ENCODE data around the gene ATP4B. TPM values are rescaled to one million over a fixed set of nuclear protein-coding genes. Genes with fewer than 3 reads are reported as not detected.

Gene ATP4B
- total and polyA plus RNA-seq, 4 donors: not detected

DNA sequence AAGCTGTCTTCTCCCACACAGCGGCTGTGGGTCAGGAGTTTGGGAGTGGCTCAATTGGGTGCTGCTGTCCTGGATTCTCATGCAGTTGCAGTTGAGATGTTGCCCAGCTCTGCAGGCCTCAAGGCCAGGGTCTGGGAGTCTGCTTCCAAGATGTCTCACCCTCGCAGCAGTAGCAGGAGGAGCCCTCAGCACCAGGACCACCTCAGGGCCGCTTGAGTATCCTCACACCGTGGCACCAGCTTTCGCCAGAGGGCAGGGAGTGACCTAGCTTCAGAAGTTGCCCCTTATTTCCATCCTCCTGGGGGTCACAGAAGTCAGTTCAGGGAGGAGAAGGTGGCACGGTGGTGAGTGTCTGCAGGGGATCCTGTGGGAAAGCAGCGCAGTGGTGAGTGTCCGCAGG is 52.5 kb downstream of the ATP4B start:
- Histone ChIP-seq H3K9me3 (ENCODE audit: control insufficient read depth in 4 of 4, insufficient read depth in 3 of 4, low read length in 3 of 4) (peaks cover 0 to 3% (median 0%) of the 10 kb centered on the region in 4 donors), H3K27ac (ENCODE audit: low read depth in 1 of 2, low read length in 1 of 2) (no peak overlapping the region), H3K36me3 (ENCODE audit: control insufficient read depth in 4 of 4, insufficient read depth in 4 of 4, low read length in 4 of 4) (peaks cover 0 to 6% (median 3%) of the 10 kb centered on the region in 4 donors), H3K4me1 (ENCODE audit: control insufficient read depth in 5 of 5, insufficient read depth in 5 of 5, low read length in 5 of 5) (peaks cover 0 to 8% (median 0%) of the 10 kb centered on the region in 5 donors), H3K9ac (ENCODE audit: insufficient read depth in 1 of 2, low read length in 2 of 2) (no peak overlapping the region), H3K27me3 (ENCODE audit: control insufficient read depth in 3 of 3, insufficient read depth in 3 of 3, low read length in 2 of 3) (no peaks in the 10 kb centered on the region), H3K4me3 (no peak overlapping the region)
- 94 to 98% methylated on average over 8 of the region's 8 CpGs for WGBS, 2 donors
- DNase-seq: no peak
- no peak for ATAC-seq (ENCODE audit: insufficient read depth, low FRiP score)
- TF ChIP-seq, protein P1, sequence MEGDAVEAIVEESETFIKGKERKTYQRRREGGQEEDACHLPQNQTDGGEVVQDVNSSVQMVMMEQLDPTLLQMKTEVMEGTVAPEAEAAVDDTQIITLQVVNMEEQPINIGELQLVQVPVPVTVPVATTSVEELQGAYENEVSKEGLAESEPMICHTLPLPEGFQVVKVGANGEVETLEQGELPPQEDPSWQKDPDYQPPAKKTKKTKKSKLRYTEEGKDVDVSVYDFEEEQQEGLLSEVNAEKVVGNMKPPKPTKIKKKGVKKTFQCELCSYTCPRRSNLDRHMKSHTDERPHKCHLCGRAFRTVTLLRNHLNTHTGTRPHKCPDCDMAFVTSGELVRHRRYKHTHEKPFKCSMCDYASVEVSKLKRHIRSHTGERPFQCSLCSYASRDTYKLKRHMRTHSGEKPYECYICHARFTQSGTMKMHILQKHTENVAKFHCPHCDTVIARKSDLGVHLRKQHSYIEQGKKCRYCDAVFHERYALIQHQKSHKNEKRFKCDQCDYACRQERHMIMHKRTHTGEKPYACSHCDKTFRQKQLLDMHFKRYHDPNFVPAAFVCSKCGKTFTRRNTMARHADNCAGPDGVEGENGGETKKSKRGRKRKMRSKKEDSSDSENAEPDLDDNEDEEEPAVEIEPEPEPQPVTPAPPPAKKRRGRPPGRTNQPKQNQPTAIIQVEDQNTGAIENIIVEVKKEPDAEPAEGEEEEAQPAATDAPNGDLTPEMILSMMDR (IDR thresholded peaks at IDR 0.05; ENCODE audit: control extremely low read depth, extremely low read depth): no peak

DNA sequence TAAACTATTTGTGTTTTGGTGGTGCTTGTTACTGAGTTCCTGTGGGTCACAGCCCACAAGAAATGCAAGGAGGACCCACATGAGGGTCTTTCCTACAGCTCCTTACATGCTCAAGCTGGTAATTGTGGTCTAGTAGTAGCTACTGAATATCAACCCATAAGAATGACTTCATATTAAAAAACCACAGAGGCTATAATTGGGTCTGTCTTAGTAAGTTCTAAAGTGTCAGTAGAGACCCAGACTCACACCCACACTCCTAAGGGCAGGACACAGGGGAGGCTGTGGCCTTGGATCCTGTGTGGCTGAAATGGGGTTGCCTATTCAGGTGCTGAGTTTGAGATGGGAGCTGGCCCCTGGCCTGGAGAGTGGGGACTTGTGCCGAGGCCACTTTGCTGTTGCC is 53.8 kb downstream of the ATP4B start:
- Histone ChIP-seq H3K4me1 (ENCODE audit: control insufficient read depth in 5 of 5, insufficient read depth in 5 of 5, low read length in 5 of 5) (peaks cover 0 to 8% (median 0%) of the 10 kb centered on the region in 5 donors), H3K27me3 (ENCODE audit: control insufficient read depth in 3 of 3, insufficient read depth in 3 of 3, low read length in 2 of 3) (no peaks in the 10 kb centered on the region), H3K9me3 (ENCODE audit: control insufficient read depth in 4 of 4, insufficient read depth in 3 of 4, low read length in 3 of 4) (peaks cover 0 to 7% (median 0%) of the 10 kb centered on the region in 4 donors), H3K27ac (ENCODE audit: low read depth in 1 of 2, low read length in 1 of 2) (no peak overlapping the region), H3K36me3 (ENCODE audit: control insufficient read depth in 4 of 4, insufficient read depth in 4 of 4, low read length in 4 of 4) (peaks cover 0 to 17% (median 5%) of the 10 kb centered on the region in 4 donors), H3K9ac (ENCODE audit: insufficient read depth in 1 of 2, low read length in 2 of 2) (no peak overlapping the region), H3K4me3 (no peak overlapping the region)
- TF ChIP-seq, protein P1 (IDR thresholded peaks at IDR 0.05; ENCODE audit: control extremely low read depth, extremely low read depth): no peak
- DNase-seq (no peak), ATAC-seq (ENCODE audit: insufficient read depth, low FRiP score) (no peak)
- WGBS, 2 donors: 65 to 94% methylated on average over 1 of the region's 1 CpG

DNA sequence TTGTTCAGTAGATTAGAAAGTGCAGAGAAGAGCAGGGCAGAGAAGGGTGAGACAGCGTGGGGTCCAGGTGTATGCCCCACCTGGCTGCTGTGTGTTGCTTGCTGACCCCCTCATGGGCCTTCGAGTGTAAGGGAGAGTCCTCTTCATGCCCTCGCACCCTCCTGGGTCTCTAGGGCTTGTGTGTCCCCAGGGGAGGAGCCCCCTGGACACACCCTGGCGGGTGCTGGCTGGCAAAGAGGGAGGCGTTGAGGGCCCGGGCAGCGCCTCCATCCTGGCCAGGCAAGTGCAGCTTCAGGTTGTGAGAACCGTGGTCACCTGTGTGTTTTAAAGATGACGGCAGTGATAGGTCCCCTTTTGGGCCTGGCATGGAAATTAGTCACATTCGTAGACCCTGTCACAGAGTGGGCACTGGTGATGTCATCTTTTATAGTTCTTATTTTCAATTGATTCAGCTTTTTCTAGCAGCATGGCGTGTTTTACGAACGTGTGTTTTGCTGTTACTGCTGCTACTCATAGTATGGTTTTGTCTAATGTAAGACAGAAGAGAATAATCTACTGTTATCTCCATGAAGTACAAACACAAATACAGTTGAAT is 54.8 kb downstream of the ATP4B start:
- DNase-seq (no peak), ATAC-seq (ENCODE audit: insufficient read depth, low FRiP score) (no peak)
- TF ChIP-seq, protein P1 (IDR thresholded peaks at IDR 0.05; ENCODE audit: control extremely low read depth, extremely low read depth): no peak
- Histone ChIP-seq H3K9me3 (ENCODE audit: control insufficient read depth in 4 of 4, insufficient read depth in 3 of 4, low read length in 3 of 4) (peaks cover 0 to 7% (median 0%) of the 10 kb centered on the region in 4 donors), H3K36me3 (ENCODE audit: control insufficient read depth in 4 of 4, insufficient read depth in 4 of 4, low read length in 4 of 4) (peaks cover 0 to 25% (median 5%) of the 10 kb centered on the region in 4 donors), H3K27ac (ENCODE audit: low read depth in 1 of 2, low read length in 1 of 2) (no peak overlapping the region), H3K9ac (ENCODE audit: insufficient read depth in 1 of 2, low read length in 2 of 2) (no peak overlapping the region), H3K4me1 (ENCODE audit: control insufficient read depth in 5 of 5, insufficient read depth in 5 of 5, low read length in 5 of 5) (peaks cover 0 to 8% (median 0%) of the 10 kb centered on the region in 5 donors), H3K4me3 (no peak overlapping the region), H3K27me3 (ENCODE audit: control insufficient read depth in 3 of 3, insufficient read depth in 3 of 3, low read length in 2 of 3) (no peaks in the 10 kb centered on the region)
- 87 to 89% methylated on average over 13 of the region's 13 CpGs for WGBS, 2 donors

Measured in lung (tissue), 12 donors.